A549 (cell line): ENCODE results near the gene VWA5B1. TPM values are rescaled to one million over a fixed set of nuclear protein-coding genes. Genes with fewer than 3 reads are reported as not detected.
"Not testable (repeated sequence)": the region's sequence is repeated elsewhere in the genome, so short reads cannot be mapped to it uniquely, and the experiment has no call there.

Experiments used
- ATAC-seq, 2 experiments: fragments of 200-7000 bp in 1 of 2; fragments of >200 bp in 1 of 2; cut with Nextera tagmentation in 1 of 2; cut with Tn5 transposase in 1 of 2; 3 replicates each; pipeline versions ENCODE4 v1.8.0 to v1.9.1; 2018 to 2020; ENCODE audit warnings: mild to moderate bottlenecking in 1 of 2, moderate library complexity in 1 of 2
- CTCF ChIA-PET: fragments of 300-600 bp; sonication (Branson Sonifier 250); formaldehyde crosslinking; extraction: SDS; loops from one replicate; lab custom pipeline; 2021; ENCODE audit warnings: antibody characterized with exemption, inconsistent platforms; lab: Yijun Ruan, JAX
- POLR2A ChIA-PET: fragments of 350-600 bp; formaldehyde crosslinking; extraction: SDS; loops from one replicate; lab custom pipeline; 2021; ENCODE audit warnings: antibody characterized with exemption, inconsistent platforms; lab: Yijun Ruan, JAX
- DNase-seq, 2 experiments: peaks; one replicate each; pipeline versions ENCODE4 v3.0.0 to v3.0.0-alpha.2; 2011 to 2016; ENCODE audit warnings: low read depth in 1 of 2, low spot score in 1 of 2
- FAIRE-seq: peaks from 2 replicates; lab custom pipeline; 2011; peaks lifted over from hg19 to GRCh38; lab: Jason Lieb, UNC
- H3K27ac ChIP-seq, 2 experiments: fragments of >200 bp; sonication (Bioruptor Twin); formaldehyde crosslinking; 3 replicates each; pipeline ENCODE4 v1.5.1; 2016 to 2017
- H3K4me1 ChIP-seq: fragments of >200 bp; sonication (Bioruptor Twin); formaldehyde crosslinking; 3 replicates; pipeline ENCODE4 v1.6.1; 2016
- H3K4me2 ChIP-seq: fragments of >200 bp; sonication (Bioruptor Twin); formaldehyde crosslinking; 3 replicates; pipeline ENCODE4 v1.6.1; 2016
- H3K4me3 ChIP-seq: fragments of >200 bp; sonication (Bioruptor Twin); formaldehyde crosslinking; 3 replicates; pipeline ENCODE4 v1.5.1; 2016
- H3K9me3 ChIP-seq: fragments of >200 bp; sonication (Bioruptor Twin); formaldehyde crosslinking; 3 replicates; pipeline ENCODE4 v1.6.1; 2016
- CBX2 ChIP-seq: fragments of 200-600 bp; sonication (generic); IDR thresholded peaks from 2 replicates; pipeline ENCODE4 v1.6.1; 2016; ENCODE audit warnings: low read depth, mild to moderate bottlenecking, borderline replicate concordance
- CBX8 ChIP-seq: fragments of 200-600 bp; sonication (generic); IDR thresholded peaks from 2 replicates; pipeline ENCODE4 v1.6.1; 2016
- CHD2 ChIP-seq: fragments of 150-350 bp; IDR thresholded peaks from 2 replicates; pipeline ENCODE4 v1.6.1; 2014; ENCODE audit warnings: low read length; ENCODE audit not compliant: partially characterized antibody
- EP300 ChIP-seq, 2 experiments: fragments of >200 bp; sonication (Bioruptor Twin); formaldehyde crosslinking; IDR thresholded peaks; 2 replicates in 1 of 2; 3 replicates in 1 of 2; pipeline ENCODE4 v1.6.1; 2016 to 2017
- HEYL ChIP-seq: fragments of 250-450 bp; sonication (Bioruptor Pico); IDR thresholded peaks from 2 replicates; pipeline ENCODE4 v1.8.0; 2021; ENCODE audit warnings: mild to moderate bottlenecking, moderate library complexity
- HOXB5 ChIP-seq: fragments of 250-450 bp; sonication (Bioruptor Pico); IDR thresholded peaks from 2 replicates; pipeline ENCODE4 v1.5.0; 2020; ENCODE audit warnings: mild to moderate bottlenecking, moderate library complexity
- JUN ChIP-seq, 2 experiments: fragments of >200 bp; sonication (Bioruptor Twin); formaldehyde crosslinking; IDR thresholded peaks; 2 replicates in 1 of 2; 3 replicates in 1 of 2; pipeline ENCODE4 v1.6.1; 2016 to 2017
- JUNB ChIP-seq: fragments of >200 bp; sonication (Bioruptor Twin); formaldehyde crosslinking; IDR thresholded peaks from 2 replicates; pipeline ENCODE4 v1.6.1; 2016
- KDM5A ChIP-seq: fragments of 200-600 bp; sonication (generic); IDR thresholded peaks from 2 replicates; pipeline ENCODE4 v1.6.1; 2016; ENCODE audit warnings: antibody characterized with exemption, mild to moderate bottlenecking
- POLR2A ChIP-seq: IDR thresholded peaks from 2 replicates; pipeline ENCODE4 v1.6.1; 2012; ENCODE audit warnings: mild to moderate bottlenecking, low read length
- POLR2AphosphoS2 ChIP-seq: conservative IDR thresholded peaks from 2 replicates; pipeline ENCODE4 v1.6.1; 2012; ENCODE audit warnings: low read length, improper control_type of control experiment, inconsistent platforms
- RCOR1 ChIP-seq: fragments of 150-350 bp; IDR thresholded peaks from 2 replicates; pipeline ENCODE4 v1.6.1; 2014; ENCODE audit warnings: antibody characterized with exemption, low read length, low read depth
- RFX5 ChIP-seq: fragments of 450-650 bp; IDR thresholded peaks from 2 replicates; pipeline ENCODE4 v1.7.1; 2014; ENCODE audit warnings: antibody characterized with exemption, mild to moderate bottlenecking, moderate library complexity
- RNF2 ChIP-seq: fragments of 200-600 bp; sonication (generic); IDR thresholded peaks from 2 replicates; pipeline ENCODE4 v1.6.1; 2016; ENCODE audit warnings: low read depth, mild to moderate bottlenecking, antibody characterized with exemption, moderate library complexity, borderline replicate concordance
- TFCP2L1 ChIP-seq: fragments of 250-450 bp; sonication (Bioruptor Pico); IDR thresholded peaks from 2 replicates; pipeline ENCODE4 v1.5.0; 2021; ENCODE audit warnings: mild to moderate bottlenecking
- WGBS: methylation state at CpG from one replicate; pipeline ENCODE4 v1.1.6; 2017; ENCODE audit errors: missing lambda C conversion rate; 5-methylcytosine and 5-hydroxymethylcytosine counted together
- polyA plus RNA-seq, 4 experiments: library from polyadenylated mRNA; depleted of rRNA in 3 of 4; stranded (reverse); fragments of >200 nt; fragmentation: RNase III in 1 of 4; extraction: RNeasy Plus Mini Kit Qiagen cat#74134 plus additional on column Dnase treatment in 1 of 4; gene quantifications; 2 replicates in 3 of 4; 3 replicates in 1 of 4; pipeline ENCODE4 v1.2.3, GENCODE V29; 2011 to 2017
- TF ChIP-seq, protein P1 (sequence below): IDR thresholded peaks from 2 replicates; pipeline ENCODE4 v1.6.1; 2012
- TF ChIP-seq, protein P2 (sequence below): fragments of 200-600 bp; sonication (generic); IDR thresholded peaks from 2 replicates; pipeline ENCODE4 v1.6.1; 2016; ENCODE audit warnings: antibody characterized with exemption, mild to moderate bottlenecking, moderate library complexity
- TF ChIP-seq, protein P3 (sequence below): fragments of 450-650 bp; IDR thresholded peaks from 2 replicates; pipeline ENCODE4 v1.6.1; 2014; ENCODE audit warnings: antibody characterized with exemption
- TF ChIP-seq, protein P4 (sequence below): fragments of >200 bp; sonication (Bioruptor Twin); formaldehyde crosslinking; IDR thresholded peaks from 3 replicates; pipeline ENCODE4 v1.5.1; 2016
- TF ChIP-seq, protein P5 (sequence below): fragments of >200 bp; sonication (Bioruptor Twin); formaldehyde crosslinking; IDR thresholded peaks from 3 replicates; pipeline ENCODE4 v1.6.1; 2016
- TF ChIP-seq, protein P6 (sequence below): IDR thresholded peaks from 2 replicates; pipeline ENCODE4 v1.6.1; 2012

VWA5B1 gene
- polyA plus RNA-seq, 2 of the 4 experiments (the other 2 are of a cell fraction), result not detected

DNA sequence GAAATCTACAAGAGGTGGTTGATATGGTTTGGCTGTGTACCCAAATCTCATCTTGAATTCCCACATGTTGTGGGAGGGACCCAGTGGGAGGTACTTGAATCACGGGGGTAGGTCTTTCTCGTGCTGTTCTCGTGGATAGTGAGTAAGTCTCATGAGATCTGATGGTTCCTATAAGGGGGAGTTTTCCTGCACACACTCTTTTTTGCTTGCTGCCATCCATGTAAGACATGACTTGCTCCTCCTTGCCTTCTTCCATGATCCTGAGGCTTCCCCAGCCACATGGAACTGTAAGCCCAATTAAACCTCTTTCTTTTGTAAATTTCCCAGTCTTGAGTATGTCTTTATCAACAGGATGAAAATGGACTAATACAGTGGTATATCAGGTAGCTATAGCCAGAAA is 5.2 kb upstream of the VWA5B1 start:
- FAIRE-seq (no peak), DNase-seq (no peak), ATAC-seq (no peak)
- no peak overlapping the region for H3K27ac ChIP-seq
- no peaks in the 10 kb centered on the region for H3K9me3 ChIP-seq
- no peaks in the 10 kb centered on the region for H3K4me1 ChIP-seq
- H3K4me3 ChIP-seq, result no peak overlapping the region
- TF ChIP-seq, protein P1, sequence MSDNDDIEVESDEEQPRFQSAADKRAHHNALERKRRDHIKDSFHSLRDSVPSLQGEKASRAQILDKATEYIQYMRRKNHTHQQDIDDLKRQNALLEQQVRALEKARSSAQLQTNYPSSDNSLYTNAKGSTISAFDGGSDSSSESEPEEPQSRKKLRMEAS, result no peak
- no peak for TF ChIP-seq RCOR1
- TF ChIP-seq, protein P2, sequence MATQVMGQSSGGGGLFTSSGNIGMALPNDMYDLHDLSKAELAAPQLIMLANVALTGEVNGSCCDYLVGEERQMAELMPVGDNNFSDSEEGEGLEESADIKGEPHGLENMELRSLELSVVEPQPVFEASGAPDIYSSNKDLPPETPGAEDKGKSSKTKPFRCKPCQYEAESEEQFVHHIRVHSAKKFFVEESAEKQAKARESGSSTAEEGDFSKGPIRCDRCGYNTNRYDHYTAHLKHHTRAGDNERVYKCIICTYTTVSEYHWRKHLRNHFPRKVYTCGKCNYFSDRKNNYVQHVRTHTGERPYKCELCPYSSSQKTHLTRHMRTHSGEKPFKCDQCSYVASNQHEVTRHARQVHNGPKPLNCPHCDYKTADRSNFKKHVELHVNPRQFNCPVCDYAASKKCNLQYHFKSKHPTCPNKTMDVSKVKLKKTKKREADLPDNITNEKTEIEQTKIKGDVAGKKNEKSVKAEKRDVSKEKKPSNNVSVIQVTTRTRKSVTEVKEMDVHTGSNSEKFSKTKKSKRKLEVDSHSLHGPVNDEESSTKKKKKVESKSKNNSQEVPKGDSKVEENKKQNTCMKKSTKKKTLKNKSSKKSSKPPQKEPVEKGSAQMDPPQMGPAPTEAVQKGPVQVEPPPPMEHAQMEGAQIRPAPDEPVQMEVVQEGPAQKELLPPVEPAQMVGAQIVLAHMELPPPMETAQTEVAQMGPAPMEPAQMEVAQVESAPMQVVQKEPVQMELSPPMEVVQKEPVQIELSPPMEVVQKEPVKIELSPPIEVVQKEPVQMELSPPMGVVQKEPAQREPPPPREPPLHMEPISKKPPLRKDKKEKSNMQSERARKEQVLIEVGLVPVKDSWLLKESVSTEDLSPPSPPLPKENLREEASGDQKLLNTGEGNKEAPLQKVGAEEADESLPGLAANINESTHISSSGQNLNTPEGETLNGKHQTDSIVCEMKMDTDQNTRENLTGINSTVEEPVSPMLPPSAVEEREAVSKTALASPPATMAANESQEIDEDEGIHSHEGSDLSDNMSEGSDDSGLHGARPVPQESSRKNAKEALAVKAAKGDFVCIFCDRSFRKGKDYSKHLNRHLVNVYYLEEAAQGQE, result no peak
- no peak for TF ChIP-seq POLR2A
- TF ChIP-seq EP300 (IDR thresholded peaks at IDR 0.05), result no peak
- H3K4me2 ChIP-seq, result no peak overlapping the region
- WGBS, result 0% methylated on average over 3 of the region's 3 CpGs
- ChIA-PET CTCF (no interaction called here), POLR2A (no interaction called here)

DNA sequence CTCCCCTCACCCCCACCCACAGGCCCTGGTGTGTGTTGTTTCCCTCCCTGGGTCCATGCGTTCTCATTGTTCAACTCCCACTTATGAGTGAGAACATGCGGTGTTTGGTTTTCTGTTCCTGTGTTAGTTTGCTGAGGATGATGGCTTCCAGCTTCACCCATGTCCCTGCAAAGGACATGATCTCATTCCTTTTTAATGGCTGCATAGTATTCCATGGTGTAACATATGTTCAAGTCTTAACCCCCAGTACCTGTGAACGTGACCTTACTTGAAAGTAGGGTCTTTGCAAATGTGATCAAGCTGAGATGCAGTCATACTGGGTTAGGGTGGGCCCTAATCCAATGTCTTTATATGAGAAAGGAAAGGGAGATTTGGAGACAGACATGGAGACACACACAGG is 3.0 kb upstream of the VWA5B1 start:
- H3K4me3 ChIP-seq, H3K9me3 ChIP-seq, H3K4me1 ChIP-seq, FAIRE-seq, CTCF ChIA-PET, DNase-seq, POLR2A ChIA-PET, ATAC-seq, H3K27ac ChIP-seq, H3K4me2 ChIP-seq: not testable (repeated sequence)
- 57% methylated on average over 3 of the region's 3 CpGs for WGBS

DNA sequence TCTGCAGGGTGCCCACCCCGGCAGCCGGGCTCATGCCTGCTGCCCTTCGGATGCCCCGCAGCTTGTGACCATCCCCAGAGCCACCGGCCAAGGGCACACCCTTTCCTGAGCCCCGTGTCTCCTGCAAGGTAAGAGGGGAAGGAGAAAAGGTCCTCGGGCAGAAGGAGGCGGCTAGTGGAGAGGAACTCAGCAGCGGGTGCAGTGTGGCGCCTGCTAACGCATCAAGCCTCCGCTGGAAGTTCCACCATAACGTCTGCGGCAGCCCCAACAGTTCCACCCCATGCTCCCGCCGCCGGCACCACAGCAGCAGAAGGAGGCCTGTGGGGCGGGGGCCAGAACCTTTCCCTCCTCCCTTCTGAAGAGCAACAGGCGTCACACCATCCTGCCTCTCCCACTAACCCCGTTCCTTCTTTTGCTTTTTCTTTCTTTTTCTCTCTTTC is 990 bp downstream of the VWA5B1 start:
- no peak for FAIRE-seq
- 58% methylated on average over 18 of the region's 20 CpGs for WGBS
- ATAC-seq, result no peak

More for the DNA sequence above, 990 bp downstream of the VWA5B1 start:
- ChIA-PET CTCF (no interaction called here), POLR2A (no interaction called here)
- Histone ChIP-seq H3K9me3 (no peaks in the 10 kb centered on the region), H3K27ac (no peak overlapping the region), H3K4me3 (no peak overlapping the region), H3K4me1 (no peaks in the 10 kb centered on the region), H3K4me2 (no peak overlapping the region)
- TF ChIP-seq, protein P3, sequence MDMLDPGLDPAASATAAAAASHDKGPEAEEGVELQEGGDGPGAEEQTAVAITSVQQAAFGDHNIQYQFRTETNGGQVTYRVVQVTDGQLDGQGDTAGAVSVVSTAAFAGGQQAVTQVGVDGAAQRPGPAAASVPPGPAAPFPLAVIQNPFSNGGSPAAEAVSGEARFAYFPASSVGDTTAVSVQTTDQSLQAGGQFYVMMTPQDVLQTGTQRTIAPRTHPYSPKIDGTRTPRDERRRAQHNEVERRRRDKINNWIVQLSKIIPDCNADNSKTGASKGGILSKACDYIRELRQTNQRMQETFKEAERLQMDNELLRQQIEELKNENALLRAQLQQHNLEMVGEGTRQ, result no peak
- TF ChIP-seq, protein P4, sequence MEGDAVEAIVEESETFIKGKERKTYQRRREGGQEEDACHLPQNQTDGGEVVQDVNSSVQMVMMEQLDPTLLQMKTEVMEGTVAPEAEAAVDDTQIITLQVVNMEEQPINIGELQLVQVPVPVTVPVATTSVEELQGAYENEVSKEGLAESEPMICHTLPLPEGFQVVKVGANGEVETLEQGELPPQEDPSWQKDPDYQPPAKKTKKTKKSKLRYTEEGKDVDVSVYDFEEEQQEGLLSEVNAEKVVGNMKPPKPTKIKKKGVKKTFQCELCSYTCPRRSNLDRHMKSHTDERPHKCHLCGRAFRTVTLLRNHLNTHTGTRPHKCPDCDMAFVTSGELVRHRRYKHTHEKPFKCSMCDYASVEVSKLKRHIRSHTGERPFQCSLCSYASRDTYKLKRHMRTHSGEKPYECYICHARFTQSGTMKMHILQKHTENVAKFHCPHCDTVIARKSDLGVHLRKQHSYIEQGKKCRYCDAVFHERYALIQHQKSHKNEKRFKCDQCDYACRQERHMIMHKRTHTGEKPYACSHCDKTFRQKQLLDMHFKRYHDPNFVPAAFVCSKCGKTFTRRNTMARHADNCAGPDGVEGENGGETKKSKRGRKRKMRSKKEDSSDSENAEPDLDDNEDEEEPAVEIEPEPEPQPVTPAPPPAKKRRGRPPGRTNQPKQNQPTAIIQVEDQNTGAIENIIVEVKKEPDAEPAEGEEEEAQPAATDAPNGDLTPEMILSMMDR, result no peak
- TF ChIP-seq HEYL (CRISPR knock-in tag) (no peak), POLR2AphosphoS2 (no peak), RNF2 (no peak), RFX5 (no peak), TFCP2L1 (no peak), KDM5A (no peak), CHD2 (no peak), HOXB5 (CRISPR knock-in tag) (no peak), CBX2 (no peak), JUNB (no peak), CBX8 (no peak), JUN (IDR thresholded peaks at IDR 0.05) (no peak)
- TF ChIP-seq, protein P5, sequence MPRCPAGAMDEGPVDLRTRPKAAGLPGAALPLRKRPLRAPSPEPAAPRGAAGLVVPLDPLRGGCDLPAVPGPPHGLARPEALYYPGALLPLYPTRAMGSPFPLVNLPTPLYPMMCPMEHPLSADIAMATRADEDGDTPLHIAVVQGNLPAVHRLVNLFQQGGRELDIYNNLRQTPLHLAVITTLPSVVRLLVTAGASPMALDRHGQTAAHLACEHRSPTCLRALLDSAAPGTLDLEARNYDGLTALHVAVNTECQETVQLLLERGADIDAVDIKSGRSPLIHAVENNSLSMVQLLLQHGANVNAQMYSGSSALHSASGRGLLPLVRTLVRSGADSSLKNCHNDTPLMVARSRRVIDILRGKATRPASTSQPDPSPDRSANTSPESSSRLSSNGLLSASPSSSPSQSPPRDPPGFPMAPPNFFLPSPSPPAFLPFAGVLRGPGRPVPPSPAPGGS, result no peak
- TF ChIP-seq, protein P6, sequence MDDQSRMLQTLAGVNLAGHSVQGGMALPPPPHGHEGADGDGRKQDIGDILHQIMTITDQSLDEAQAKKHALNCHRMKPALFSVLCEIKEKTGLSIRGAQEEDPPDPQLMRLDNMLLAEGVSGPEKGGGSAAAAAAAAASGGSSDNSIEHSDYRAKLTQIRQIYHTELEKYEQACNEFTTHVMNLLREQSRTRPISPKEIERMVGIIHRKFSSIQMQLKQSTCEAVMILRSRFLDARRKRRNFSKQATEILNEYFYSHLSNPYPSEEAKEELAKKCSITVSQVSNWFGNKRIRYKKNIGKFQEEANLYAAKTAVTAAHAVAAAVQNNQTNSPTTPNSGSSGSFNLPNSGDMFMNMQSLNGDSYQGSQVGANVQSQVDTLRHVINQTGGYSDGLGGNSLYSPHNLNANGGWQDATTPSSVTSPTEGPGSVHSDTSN, result no peak
- TF ChIP-seq, protein P1, result no peak
- no peak for DNase-seq
